GM21723 (cell line): ENCODE results near the gene ERICH6B.
"Not testable (repeated sequence)": the region's sequence is repeated elsewhere in the genome, so short reads cannot be mapped to it uniquely, and the experiment has no call there.

Experiments
- ATAC-seq: cut with Tn5 transposase; IDR thresholded peaks from one replicate; pipeline ENCODE4 v1.9.1; 2021; ENCODE audit warnings: mild to moderate bottlenecking, moderate library complexity; ENCODE audit not compliant: unreplicated experiment

The ERICH6B gene

DNA sequence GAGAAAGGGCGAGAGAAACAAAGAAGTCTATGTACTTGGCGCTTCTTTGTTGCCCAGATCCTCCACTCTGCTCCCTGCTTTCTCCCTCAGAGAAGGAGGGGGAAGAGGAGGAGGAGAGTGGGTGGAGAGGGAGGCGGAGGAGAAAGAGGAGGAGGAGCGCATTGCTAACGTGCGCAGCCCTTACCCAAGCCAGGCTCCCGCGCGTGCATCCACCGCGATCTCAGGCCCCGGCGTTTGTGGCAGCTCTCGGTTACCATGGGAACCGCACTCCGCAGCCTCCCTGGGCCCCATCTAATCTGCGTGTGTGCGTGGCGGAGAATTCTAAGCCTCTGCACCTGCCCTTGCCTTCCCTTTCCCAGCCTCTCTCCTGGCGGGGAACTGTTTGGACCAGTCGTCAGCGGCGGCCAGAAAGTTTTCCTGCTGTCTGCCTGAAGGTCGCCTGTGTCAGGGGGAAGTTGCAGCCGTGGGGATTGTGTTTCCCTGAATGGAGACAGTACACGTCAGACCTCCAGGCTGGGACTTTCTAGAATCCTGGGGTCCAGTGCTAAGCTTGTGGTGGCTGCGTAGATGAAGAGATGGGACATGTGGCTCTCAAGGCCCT is at the start of gene ERICH6B:
TSS of gene ERICH6B (minus strand) at position 239 of the 601 bp plus-strand sequence. CDS start 18,734 bp downstream, outside the sequence.
- ATAC-seq = no peak

DNA sequence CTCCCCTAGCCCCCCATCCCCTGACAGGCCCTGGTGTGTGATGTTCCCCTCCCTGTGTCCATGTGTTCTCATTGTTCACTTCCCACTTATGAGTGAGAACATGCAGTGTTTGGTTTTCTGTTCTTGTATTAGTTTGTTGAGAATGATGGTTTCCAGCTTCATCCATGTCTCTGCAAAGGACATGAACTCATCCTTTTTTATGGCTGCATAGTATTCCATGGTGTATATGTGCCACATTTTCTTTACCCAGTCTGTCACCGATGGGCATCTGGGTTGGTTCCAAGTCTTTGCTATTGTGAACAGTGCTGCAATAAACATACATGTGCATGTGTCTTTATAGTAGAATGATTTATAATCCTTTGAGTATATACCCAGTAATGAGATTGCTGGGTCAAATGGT is 47.4 kb upstream of the ERICH6B start:
- ATAC-seq = not testable (repeated sequence)

DNA sequence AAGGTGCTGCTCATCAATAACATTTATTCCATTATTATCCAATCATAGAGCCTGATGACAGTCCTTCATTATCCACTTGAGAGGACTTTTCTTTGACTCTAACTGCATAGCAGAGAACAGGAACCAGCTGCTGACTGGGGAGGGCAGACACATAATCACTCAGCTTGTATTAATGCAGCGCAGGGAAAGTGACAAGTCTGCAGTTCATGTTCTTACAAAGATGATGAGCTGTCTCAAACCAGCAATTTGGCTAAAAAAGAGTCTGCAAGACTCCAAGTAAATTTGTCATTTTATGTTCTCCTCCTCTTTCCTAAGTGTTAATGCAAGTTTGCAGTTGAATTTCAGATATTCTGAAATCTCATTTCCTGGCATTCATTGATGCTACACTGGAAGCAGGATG is 46.6 kb upstream of the ERICH6B start:
- ATAC-seq = no peak

DNA sequence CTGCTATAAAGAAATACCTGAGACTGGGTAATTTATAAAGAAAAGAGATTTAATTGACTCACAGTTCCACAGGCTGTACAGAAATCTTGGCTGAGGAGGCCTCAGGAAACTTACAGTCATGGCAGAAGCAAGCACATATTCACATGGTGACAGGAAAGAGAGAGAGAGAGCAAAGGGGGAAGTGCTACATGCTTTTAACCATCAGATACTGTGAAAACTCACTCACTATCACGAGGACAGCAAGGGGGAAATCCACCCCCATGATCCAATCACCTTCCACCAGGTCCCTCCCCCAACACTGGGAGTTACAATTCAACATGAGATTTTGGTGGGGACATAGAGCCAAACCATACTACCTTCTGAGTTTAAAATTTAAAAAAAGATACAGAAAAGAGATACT is 44.9 kb upstream of the ERICH6B start:
- not testable (repeated sequence) for ATAC-seq

DNA sequence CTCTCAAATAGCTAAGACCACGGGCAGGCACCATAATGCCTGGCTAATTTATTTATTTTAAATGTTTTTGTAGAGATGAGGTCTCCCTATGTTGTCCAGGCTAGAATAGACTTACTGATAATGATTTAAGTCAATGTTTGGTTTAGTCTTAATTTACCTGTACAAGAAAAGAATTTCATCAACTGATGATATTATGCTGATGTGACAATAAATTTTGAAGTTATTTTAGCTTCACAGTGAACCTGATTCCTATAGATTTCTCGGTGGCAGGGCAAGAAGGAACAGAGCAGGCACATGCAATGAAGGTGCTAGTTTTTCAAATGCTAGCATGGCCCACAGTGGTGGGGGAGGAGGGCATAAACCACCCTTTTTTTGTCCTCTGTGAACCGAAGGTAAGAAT is 44.0 kb upstream of the ERICH6B start:
- no peak for ATAC-seq

DNA sequence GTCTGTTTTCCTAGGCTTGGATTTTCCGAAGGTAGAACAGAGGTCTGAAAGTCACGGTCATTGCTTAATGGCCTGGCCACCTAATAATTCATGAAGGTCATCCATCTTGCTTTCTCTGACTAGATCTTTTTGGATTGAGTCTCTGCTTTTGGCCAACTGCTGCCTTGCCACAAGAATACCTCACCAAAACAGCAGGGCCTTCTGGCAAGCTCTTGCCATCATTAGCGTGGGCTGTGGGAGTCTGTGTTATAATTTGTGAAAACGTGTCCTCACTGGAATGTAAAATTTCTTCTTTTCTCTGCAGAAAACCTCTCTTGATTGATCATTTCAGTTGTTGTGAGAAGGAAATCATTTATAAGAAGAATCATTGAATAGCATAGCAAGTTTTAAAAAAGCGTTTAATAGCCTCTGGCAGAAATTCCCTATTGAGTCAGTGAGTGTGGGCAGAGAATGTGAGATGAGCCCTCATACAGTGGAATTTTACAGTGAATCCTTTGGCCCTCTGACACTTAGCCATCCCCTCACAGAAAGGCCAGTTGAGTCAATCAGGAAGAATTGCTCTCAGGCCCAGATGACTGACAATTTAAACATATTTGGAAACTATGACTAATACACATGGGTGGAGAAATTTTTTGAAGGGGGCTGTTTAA is 43.2 kb upstream of the ERICH6B start:
- no peak for ATAC-seq

DNA sequence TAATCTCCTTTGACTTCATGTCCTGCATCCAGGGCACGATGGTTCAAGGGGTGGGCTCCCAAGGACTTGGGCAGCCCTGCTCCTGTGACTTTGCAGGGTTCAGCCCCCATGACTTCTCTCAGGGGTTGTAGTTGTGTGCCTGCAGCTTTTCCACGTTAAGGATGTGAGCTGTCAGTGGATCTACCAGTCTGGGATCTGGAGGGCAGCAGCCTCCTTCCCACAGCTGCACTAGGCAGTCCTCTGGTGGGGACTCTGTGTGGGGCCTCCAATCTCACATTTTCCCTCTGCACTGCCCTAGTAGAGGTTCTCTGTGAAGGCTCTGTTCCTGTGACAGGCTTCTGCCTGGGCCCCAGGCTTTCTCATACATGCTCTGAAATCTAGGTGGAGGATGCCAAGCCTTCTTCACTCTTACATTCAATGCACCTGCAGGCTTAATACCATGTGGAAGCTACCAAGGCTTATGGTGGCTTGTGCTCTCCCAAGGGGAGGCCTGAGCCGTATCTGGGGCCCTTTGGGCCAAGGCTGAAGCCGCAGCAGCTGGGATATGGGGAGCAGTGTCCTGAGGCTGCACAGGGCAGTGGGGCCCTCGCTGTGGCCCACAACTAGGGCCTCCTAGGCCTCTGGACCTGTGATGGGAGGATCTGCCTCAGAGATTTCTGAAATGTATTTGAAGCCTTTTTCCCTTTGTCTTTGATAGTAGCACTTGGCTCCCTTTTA is 39.3 kb upstream of the ERICH6B start:
- ATAC-seq = no peak

DNA sequence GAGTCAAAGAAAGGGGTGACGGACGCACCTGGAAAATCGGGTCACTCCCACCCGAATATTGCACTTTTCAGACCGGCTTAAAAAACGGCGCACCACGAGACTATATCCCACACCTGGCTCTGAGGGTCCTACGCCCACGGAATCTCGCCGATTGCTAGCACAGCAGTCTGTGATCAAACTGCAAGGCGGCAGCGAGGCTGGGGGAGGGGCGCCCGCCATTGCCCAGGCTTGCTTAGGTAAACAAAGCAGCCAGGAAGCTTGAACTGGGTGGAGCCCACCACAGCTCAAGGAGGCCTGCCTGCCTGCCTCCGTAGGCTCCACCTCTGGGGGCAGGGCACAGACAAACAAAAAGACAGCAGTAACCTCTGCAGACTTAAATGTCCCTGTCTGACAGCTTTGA is 29.7 kb upstream of the ERICH6B start:
- not testable (repeated sequence) for ATAC-seq

DNA sequence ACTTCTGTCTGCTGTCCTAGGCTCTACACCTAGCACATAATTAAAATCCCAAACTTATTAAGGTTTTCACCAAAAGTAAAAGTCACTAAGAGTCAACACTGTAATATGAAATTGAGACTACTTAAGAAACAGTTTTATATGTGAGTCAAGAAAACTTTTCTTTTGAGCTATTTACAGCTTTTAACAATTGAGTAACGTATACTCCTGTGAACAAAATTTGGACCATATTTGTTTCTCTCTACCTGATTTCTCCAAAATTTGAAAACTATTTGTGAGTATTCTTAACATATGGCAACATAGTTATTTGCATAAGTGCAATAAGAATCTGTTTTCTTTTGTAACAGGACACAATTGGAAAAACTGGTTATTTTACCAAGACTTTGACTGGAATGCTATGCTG is 26.6 kb upstream of the ERICH6B start:
- ATAC-seq = not testable (repeated sequence)

DNA sequence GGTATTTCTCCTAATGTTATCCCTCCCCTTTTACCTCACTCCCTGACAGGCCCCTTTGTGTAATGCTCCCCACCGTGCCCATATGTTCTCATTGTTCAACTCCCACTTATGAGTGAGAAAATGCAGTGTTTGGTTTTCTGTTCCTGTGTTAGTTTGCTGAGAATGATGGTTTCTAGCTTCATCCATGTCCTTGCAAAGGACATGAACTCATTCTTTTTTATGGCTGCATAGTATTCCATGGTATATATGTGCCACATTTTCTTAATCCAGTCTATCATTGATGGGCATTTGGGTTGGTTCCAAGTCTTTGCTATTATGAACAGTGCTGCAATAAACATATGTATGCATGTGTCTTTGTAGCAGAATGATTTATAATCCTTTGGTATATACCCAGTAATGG is 19.8 kb upstream of the ERICH6B start:
- not testable (repeated sequence) for ATAC-seq

DNA sequence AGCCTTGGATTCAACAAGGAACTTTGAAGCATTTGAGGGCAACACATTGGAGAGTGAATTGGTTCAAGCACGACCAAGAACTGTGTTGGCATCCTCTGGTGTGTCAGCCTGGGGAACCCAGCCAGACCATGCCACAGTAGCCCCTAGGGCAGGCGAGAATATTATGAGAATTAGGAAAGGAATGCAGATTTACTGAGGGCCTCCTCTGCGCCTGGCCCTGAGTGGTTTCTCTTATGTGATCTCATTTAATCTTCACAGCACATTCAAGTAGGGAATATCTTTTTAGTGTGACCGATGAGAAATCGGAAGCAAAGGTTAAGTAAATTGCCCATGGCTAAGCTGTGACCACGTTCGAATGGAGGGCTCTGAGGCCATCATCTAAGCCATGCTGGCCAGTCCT is 15.3 kb upstream of the ERICH6B start:
- no peak for ATAC-seq

DNA sequence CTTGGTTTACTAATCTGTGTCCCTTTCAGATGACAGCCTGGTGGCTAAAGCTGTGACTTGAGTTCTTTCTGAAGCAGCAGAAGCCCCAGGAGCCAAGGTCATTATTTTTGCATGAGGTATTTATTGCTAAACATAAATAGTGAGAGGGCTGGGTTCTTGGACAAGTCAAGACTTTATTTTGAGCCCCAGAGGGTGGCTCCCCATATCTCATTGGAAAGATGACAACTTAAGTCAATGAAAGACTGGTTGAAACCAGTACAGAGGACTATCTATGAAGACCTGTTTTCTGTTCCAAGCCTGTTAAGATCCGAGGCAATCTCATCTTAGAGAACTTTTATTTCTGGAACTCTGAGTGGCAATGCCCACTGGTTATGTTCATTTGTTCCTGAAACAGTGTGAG is 14.4 kb upstream of the ERICH6B start:
- no peak for ATAC-seq

DNA sequence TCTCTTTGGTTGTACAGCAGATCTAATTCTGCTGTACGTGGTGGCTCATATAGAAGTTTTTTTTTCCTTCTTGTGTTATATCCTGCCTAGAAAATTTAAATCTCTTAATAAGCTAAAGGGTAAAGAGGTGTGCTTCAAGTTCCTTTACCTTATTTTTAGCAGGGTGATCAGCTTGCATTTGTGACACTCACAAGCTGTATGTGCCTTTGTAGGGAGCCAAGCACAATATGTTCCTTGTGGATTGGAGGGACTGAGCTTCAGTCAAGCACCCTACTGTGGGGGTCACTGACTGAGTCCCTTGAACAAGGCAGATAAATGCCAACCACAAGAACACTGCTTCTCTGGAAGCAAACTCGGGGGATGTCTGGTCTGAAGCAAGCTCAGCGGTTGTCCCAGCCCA is 12.6 kb upstream of the ERICH6B start:
- ATAC-seq = no peak

DNA sequence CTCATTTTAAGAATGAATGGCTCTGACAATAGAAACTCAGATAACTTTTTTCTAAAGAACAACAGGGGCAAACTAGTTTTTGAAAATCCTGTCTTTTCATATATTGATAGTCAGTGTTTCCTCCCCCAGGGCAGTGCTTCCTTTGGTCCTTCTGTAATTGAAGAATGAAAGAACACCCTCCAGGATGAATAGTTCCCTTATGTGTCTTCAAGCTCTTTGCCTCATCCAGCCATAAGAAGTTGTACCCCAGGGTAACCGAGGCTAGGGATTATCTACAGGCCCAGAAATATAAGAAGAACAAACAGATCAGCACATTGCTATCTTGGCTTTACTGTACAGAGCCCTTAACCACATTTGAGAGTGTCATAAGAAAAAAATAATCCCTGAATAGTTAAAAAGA is 12.1 kb upstream of the ERICH6B start:
- ATAC-seq = no peak

DNA sequence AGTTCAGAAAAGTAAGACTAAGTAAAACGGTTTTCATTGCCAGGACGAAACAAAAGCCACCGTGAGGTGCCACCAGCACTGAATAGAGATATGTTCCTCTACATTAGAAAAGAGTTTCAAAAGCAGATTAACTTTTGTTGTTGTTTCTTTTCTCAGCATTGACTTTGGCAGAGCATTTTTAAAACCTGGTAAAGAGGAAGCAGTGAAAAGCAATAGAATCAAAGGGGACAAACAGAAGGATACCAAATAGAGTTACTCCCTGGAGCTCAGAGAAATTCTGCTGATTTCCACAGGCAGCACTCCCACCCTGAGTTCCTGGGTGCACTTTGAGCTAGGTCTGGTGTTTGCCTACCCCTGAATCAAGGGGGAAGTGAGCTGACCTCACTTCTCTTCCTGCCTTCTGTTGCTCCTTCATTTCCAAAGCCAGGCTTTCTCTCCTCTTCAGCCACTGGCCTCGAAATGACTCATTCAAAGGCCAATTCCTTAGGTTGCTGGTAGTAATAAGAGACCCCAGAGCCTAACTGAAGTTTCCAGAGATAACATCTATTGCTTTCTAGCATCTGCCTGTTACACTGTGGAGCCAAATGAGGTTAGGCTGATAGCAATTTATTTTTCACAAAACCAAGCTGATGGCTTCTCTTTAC is 11.3 kb upstream of the ERICH6B start:
- ATAC-seq = no peak

DNA sequence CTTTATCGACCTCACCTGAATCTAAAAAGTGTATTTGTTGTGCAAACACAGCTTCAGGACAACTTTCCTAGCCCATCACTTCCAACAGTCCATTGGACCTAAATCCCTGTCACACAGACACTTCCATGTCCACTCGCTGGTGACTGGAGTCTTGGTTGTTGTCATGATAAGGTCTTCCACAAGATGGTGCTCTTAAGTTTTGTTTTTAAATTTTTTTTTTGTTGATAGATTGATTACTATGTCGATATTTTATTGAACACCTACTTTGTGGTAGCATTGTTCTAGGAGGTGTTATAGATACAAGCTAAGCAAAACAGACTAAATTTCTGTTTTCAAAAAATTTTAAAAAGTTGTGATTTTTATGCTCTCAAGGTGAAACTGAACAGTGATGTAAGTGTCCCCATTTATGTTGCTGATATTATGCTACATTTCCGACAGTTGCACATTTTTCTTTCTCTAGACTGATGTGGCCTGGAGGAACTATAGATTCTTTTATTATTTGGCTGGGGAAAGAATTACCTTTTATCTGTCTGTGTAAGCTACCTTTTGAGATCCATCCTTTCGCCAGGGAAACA is 8.1 kb upstream of the ERICH6B start:
- no peak for ATAC-seq

DNA sequence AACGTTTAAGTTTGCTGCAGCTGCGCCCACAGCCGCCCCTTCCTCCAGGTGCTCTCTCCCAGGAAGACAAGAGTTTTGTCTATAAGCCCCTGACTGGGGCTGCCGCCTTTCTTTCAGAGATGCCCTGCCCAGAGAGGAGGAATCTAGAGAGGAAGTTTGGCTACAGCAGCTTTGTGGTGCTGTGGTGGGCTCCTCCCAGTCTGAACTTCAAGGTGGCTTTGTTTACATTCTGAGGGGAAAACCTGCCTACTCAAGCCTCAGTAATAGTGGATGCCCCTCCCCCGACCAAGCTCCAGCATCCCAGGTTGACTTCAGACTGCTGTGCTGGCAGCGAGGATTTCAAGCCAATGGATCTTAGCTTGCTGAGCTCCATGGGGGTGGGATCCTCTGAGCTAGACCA is 6.4 kb upstream of the ERICH6B start:
- no peak for ATAC-seq

DNA sequence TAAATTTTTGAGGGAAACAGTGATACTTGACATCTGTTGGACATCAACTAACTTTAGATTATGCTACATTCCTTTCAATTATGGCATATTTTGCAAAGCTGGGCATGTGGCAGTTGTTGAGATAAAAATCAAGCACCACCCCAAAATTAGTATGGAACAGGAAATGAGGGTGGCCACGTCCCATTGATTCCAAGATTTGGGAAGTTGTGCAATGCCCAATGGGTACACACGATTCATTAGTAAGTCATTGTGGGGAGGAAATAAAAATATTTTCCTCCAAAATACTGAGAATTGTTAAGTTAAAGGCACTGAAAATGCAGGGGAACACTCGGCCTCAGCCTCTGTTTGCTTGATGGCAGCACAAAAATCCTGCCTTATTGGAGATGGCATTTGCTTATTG is 7.6 kb downstream of the ERICH6B start:
- ATAC-seq = no peak

DNA sequence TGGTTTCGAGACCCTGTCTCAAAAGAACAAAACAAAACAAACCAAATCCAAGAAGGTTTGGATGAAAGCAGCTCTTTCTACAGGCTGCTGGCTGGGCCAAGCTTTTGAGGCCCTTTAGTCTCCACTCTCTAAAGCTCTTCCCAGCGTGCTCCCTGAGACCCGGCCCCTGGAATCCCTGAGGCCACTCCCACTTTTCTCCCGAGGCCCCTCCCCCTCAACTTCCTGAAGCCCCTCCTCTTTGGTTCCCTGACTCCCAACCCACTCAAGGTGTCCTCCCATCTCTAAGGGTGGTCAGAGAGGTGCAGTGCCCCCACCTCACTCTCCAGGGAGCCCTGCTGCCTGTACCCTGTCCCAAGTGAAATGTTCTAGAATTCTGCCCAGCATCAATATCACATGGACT is 10.6 kb downstream of the ERICH6B start:
- no peak for ATAC-seq

DNA sequence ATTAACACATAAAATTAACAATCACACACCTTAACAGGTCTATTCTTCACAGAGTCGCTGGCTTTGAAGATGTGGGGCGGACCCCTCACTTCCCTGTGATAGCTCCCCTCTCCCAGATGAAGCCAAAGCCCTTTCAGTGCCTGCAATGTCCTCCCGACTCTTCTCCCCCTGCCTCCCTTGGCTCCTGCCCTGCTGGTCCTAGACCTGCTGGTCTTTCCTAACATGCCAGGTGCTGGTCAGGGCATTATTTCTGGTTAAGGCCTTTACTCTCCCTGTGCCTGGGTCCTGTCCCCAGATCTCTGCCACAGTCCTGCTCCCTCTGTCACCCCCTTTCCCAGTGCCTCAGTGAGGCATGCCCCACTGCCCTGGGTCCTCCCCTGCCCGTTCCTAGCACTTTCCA is 12.2 kb downstream of the ERICH6B start:
- ATAC-seq = no peak
